ENCODE results near the gene SLK. TPM values are rescaled to one million over a fixed set of nuclear protein-coding genes. Genes with fewer than 3 reads are reported as not detected.

Gene SLK
- total and polyA plus RNA-seq, 10 of the 15 experiments (the other 5 are each of a cell fraction or from before 2014, with no cell fraction given): 2.5 to 24.2 (median 11.1) TPM

DNA sequence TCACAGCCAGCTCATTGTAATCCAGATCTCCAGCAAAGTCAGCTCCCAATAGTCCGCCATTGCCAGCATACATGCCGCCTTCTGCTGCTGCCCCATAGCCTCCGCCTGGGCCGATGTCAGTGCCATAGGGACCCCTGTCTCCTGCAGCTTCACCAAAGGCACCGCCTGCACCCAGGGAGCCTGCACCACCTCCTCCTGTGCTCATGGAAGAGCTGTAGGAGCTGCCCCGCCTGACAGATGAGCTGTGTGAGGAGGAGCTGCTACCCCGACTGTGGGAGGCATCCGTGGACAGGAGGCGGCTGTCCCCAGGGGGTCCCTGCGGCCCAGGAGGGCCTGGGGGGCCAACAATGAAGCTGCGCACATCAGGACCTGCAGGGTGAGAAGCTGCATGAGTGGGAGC, 67.0 kb downstream of the SLK start (continued):
- TF ChIP-seq, protein P1, sequence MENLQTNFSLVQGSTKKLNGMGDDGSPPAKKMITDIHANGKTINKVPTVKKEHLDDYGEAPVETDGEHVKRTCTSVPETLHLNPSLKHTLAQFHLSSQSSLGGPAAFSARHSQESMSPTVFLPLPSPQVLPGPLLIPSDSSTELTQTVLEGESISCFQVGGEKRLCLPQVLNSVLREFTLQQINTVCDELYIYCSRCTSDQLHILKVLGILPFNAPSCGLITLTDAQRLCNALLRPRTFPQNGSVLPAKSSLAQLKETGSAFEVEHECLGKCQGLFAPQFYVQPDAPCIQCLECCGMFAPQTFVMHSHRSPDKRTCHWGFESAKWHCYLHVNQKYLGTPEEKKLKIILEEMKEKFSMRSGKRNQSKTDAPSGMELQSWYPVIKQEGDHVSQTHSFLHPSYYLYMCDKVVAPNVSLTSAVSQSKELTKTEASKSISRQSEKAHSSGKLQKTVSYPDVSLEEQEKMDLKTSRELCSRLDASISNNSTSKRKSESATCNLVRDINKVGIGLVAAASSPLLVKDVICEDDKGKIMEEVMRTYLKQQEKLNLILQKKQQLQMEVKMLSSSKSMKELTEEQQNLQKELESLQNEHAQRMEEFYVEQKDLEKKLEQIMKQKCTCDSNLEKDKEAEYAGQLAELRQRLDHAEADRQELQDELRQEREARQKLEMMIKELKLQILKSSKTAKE (IDR thresholded peaks at IDR 0.05; ENCODE audit: low read depth, poor library complexity, severe bottlenecking): no peak
- TF ChIP-seq CHD1 (IDR thresholded peaks at IDR 0.05; ENCODE audit: low read depth, low read length) (no peak), SPI1 (IDR thresholded peaks at IDR 0.05; ENCODE audit: borderline replicate concordance, insufficient read depth, low read depth, low read length) (no peak), ZNF217 (IDR thresholded peaks at IDR 0.05) (no peak), MXI1 (IDR thresholded peaks at IDR 0.05; ENCODE audit: low read depth, low read length) (no peak), KDM1A (IDR thresholded peaks at IDR 0.05; ENCODE audit: borderline replicate concordance) (no peak), GATAD2B (conservative IDR thresholded peaks at IDR 0.05; ENCODE audit: low read depth) (no peak)

DNA sequence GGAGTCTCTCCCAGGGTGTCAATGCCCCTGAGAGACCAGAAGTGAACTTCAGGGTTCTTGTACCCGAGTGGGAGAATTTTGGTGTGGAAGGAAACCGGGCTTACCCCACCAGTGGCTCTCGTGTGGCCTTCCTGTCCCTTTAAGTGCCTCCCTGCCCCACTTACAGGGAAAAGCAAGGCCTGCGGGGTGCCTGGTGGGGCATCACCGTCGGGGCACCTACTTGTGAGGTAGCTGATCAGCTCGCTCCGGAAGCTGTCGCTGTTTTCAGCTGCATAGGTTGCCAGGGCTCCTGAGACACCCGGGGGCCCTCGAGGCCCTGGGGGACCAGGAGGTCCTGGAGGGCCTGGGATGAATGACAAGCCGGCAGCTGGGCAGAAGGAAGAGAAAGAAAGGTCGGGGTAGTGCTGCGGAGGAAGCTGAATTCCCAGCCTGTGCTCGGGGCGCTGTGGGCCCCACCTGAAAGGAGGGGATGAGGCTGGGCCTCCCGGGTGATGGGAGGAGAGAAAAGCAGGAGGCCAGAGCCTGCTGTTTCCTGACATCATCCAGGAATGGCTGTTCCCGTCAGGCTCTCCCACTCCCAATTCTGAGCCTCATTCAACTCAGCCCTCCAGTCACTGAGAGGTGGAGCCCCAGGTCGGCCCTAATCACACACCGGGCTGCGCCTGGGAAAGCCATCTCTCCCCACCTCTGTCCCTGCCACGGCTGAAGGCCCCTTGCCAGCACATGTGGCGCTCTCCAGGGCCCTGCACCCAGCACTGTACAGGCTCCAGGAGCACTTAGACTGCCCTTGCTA, 67.7 kb downstream of the SLK start:
- RAD21 ChIA-PET (ENCODE audit: unreplicated experiment): no interaction called here
- CTCF ChIA-PET: no interaction called here
- Histone ChIP-seq H3K36me3 (ENCODE audit: control insufficient read depth in 2 of 2, insufficient read depth in 2 of 2, low read length in 1 of 2) (no peaks in the 10 kb centered on the region), H3K4me2 (ENCODE audit: control insufficient read depth, insufficient read depth) (no peak overlapping the region), H2AFZ (ENCODE audit: control insufficient read depth, low read depth, low read length) (no peak overlapping the region), H3K79me2 (ENCODE audit: control insufficient read depth, insufficient read depth, low read length) (no peaks in the 10 kb centered on the region), H3K27me3 (replicated peaks in 1 of 2; ENCODE audit: control insufficient read depth in 2 of 2, insufficient read depth in 2 of 2, low read length in 1 of 2) (no peaks in the 10 kb centered on the region), H3K9ac (ENCODE audit: control insufficient read depth, insufficient read depth, low read length) (no peak overlapping the region), H3K4me3 (no peak overlapping the region), H3K9me3 (replicated peaks; ENCODE audit: control insufficient read depth, insufficient read depth, low read length) (no peaks in the 10 kb centered on the region), H3K27ac (ENCODE audit: control insufficient read depth, insufficient read depth) (no peak overlapping the region), H4K20me1 (ENCODE audit: control insufficient read depth, insufficient read depth) (no peaks in the 10 kb centered on the region), H3K4me1 (ENCODE audit: control insufficient read depth, insufficient read depth, low read length) (no peaks in the 10 kb centered on the region)
- ATAC-seq: no peak; the same call in 2 of the 3 replicates
- intact Hi-C loops (cut with micrococcal nuclease; ENCODE audit: unreplicated experiment) (no loop called here), in situ Hi-C loops (cut with MboI) (no loop called here)
- 90% methylated on average over 22 of the region's 23 CpGs for WGBS (ENCODE audit: insufficient coverage, insufficient replicate concordance, low lambda C conversion rate, missing lambda C conversion rate)
- POLR2A ChIA-PET: no interaction called here
- BruUV-seq (replicated peaks): no TSS peak
- DNase-seq (ENCODE audit: low read depth, low spot score): no peak
- SMC1A ChIA-PET (ENCODE audit: uncharacterized antibody, unreplicated experiment): interaction anchor here (1.3 kb wide), 1 partner anchor 89 kb away, joined by 7 read pairs; no protein-coding TSS in a partner anchor
- FAIRE-seq: no peak
- TF ChIP-seq ZNF24 (IDR thresholded peaks at IDR 0.05) (no peak), HDAC6 (IDR thresholded peaks at IDR 0.05; ENCODE audit: unreplicated experiment) (no peak), CREB1 (IDR thresholded peaks at IDR 0.05; ENCODE audit: low read depth) (no peak), IRF4 (IDR thresholded peaks at IDR 0.05; ENCODE audit: low read depth, low read length) (no peak), ETV6 (conservative IDR thresholded peaks at IDR 0.05 in 1 of 2, IDR thresholded peaks at IDR 0.05 in 1 of 2; ENCODE audit: borderline replicate concordance in 1 of 2, low read depth in 1 of 2) (no peak), RCOR1 (conservative IDR thresholded peaks at IDR 0.05; ENCODE audit: low read depth, low read length) (no peak), WRNIP1 (IDR thresholded peaks at IDR 0.05; ENCODE audit: borderline replicate concordance, low read depth, low read length) (no peak), MYB (IDR thresholded peaks at IDR 0.05; ENCODE audit: borderline replicate concordance, low read depth, low read length) (no peak)
- TF ChIP-seq, protein P2, sequence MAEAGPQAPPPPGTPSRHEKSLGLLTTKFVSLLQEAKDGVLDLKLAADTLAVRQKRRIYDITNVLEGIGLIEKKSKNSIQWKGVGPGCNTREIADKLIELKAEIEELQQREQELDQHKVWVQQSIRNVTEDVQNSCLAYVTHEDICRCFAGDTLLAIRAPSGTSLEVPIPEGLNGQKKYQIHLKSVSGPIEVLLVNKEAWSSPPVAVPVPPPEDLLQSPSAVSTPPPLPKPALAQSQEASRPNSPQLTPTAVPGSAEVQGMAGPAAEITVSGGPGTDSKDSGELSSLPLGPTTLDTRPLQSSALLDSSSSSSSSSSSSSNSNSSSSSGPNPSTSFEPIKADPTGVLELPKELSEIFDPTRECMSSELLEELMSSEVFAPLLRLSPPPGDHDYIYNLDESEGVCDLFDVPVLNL (IDR thresholded peaks at IDR 0.05; ENCODE audit: low read depth, low read length): no peak
- TF ChIP-seq, protein P3, sequence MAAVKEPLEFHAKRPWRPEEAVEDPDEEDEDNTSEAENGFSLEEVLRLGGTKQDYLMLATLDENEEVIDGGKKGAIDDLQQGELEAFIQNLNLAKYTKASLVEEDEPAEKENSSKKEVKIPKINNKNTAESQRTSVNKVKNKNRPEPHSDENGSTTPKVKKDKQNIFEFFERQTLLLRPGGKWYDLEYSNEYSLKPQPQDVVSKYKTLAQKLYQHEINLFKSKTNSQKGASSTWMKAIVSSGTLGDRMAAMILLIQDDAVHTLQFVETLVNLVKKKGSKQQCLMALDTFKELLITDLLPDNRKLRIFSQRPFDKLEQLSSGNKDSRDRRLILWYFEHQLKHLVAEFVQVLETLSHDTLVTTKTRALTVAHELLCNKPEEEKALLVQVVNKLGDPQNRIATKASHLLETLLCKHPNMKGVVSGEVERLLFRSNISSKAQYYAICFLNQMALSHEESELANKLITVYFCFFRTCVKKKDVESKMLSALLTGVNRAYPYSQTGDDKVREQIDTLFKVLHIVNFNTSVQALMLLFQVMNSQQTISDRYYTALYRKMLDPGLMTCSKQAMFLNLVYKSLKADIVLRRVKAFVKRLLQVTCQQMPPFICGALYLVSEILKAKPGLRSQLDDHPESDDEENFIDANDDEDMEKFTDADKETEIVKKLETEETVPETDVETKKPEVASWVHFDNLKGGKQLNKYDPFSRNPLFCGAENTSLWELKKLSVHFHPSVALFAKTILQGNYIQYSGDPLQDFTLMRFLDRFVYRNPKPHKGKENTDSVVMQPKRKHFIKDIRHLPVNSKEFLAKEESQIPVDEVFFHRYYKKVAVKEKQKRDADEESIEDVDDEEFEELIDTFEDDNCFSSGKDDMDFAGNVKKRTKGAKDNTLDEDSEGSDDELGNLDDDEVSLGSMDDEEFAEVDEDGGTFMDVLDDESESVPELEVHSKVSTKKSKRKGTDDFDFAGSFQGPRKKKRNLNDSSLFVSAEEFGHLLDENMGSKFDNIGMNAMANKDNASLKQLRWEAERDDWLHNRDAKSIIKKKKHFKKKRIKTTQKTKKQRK (IDR thresholded peaks at IDR 0.05; ENCODE audit: low read depth, low read length): no peak

All from GM12878 (cell line).